Measurements from ENCODE around the gene CDH4.

CDH4 gene

DNA sequence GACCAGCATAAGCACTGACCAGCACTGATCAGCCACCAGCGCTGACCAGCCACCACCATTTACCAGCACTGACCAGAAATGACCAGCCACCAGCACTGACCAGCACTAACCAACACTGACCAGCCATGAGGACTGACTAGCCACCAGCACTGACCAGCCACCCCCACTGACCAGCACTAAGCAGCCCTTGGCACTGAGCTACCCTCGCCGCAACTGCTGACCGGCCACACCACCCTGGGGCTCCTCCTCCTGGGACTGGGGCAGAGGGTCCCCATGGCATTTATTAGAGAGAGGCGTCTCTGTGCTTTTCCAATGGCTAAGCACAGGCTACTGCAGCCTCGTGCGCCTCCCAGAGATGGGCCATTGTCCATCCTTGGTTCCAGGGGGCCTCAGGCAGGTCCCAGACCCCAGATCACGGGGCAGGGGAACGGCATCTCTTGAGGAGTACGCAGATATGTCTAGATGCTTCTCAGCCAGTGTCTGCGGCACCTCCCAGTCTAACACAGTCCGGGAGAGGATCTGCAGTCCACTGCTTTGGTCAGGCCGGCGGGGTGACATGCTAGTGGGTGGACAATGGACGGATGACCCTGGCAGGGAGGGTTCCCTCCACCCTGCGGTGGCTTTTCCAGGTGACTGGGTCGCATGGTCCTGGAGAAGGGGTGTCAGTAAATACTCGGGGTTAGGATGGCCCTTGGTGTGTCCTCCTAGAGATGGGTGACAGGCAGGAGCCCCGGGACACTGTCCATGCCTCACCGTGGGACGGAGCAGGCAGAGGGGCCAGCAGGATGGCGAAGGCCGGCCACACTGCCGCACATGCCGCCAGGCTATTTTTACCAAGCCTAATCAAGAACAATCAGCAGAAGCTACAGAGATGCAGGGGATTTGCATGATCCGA is 645.6 kb downstream of the CDH4 start:
- no peak for DNase-seq

DNA sequence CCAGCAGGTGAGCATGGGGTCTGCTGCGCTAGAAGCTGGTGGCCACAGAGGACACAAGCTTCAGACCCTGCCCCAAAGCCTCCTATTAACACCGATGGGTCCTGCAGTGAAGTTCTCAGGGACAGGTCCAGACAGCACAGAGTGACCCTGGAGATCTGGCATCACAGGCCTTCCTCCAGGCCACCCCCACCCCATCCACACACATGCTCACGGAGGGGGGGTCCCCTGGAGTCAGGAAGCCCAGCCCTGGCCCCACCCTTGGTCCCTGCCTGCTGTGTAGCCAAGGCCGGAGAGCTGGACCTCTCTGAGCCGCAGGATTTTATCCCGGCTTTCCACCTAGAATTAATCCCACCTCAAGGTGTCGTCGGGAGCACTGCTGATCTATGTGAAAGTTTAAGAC is 646.3 kb downstream of the CDH4 start:
- DNase-seq, result no peak

DNA sequence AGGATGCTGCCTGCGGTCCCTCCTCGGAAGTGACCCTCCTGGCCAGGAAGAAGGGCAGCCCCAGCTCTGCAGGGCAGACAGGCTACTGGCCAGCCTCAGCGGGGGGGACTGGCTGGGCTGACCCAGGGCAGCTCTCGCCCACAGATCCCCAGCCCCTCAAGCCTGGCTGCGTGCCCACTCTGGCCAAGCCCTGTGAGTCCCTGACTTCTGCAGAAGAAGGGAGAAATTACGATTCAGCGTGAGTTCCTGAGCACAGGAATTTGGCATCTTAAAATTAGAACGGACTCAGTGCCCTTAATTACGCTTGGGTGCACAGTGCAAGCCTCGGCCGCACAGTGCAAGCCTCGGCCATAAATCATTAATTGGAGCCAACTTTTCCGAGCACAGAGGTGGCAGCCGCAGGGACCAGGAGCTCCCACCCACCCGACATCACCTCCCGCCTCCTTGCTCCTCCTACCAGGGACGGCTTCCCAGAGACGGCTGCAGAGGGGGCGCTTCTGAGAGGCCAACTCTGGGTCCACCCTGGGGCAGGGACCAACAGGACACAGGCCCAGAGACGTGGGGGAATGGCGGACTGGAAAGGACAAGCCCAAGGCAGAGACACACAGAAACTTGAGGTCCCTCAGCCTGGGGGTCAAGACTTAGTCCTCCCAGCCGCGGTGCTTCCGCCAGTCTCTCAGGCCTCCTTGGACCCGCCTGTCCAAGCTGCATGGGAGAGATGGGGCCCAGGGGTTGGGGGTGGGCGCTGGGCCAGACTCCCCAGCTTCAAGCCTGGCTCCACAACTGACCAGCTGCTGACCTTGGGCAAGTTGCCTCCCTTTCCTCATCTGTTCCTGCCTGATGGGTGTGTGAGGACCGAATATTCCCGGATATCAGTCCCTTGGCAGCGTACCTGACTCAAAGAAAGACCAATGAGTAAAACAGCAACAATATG is 648.2 kb downstream of the CDH4 start:
- no peak for DNase-seq

DNA sequence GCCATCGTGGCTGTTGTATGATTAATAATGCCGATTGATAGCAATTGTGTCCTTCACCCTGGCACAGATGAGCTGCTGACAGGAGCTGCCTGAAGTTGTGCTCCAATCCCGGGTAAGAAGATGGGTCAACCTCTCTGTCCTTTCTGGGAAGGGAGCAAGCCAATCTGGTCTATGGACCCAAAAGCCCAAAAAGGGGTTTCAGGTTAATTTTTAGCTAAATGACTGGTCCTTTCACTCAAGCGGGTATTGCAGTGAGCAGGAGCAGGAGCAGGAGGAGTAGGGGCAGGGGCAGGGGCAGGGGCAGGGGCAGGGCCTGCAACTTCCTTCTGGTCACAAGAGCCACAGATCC is 648.9 kb downstream of the CDH4 start:
- DNase-seq, result no peak

DNA sequence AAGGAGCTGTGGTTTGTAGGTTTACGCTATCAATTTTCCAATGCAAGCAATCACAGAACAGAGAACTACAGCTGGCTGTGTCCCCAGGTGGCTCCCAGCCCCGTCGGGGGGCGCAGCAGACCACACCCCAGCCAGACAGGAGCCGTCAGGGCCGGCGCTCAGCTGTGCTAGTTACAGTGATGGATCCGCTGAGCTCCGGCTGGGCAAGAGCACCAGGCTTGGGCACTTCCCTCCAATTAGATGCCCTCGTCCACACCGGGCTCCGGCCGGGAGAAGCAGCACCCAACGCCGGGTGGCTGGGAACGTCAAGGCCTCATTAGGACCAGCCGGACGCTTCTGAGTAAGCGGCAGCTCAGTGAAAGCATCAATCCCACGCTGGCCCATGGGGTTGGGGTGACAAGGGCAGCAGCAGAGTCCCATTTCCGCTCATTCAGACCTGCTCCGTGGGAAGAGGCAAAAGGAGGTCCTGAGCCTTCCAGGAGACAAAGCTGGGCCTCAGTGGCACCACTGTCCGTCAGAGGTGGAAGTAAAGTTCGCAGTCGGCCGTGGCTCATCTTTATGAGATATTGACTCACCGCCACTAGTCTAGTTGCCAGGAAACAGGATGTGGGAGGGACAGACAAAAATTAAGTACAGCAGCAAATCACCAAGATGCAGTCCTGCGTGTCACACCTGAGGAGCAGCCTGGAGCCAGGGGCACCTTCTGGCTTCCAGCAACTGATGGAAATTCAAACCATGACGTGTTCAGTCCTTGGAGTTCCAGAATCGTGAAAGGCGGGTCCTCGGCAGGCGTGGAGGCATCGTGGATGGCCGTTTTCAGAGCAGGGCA is 649.5 kb downstream of the CDH4 start:
- no peak for DNase-seq

DNA sequence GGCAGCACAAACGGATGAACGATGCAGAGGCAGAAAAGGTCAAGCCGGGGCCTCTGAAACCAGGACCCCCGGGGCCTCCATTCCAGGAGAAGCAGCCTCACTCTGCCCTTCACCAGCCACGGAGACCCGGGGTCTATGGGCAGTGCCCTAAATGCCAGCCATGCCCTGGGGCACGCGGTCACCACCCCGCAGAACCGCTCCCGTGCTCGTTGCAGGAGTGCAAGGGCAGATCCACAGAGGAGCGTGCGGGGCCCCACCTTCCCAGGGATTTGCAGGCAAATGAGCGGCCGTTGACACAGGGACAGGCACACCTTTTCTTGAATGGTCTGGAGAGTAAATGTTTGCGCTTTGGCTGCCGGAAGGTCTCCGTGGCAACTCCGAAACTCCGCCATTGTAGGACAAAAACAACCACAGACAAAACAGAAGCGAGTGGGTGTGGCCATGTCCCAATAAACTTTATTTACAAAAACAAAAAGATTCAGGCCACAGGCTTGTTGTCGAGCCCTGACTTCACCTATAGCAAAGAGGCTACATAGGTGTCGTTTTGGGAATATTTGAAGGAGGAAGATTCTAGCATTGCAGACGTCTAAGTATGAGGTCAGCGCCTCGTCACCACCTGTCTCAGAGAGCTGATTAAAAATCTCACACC is 650.3 kb downstream of the CDH4 start:
- DNase-seq, result no peak

DNA sequence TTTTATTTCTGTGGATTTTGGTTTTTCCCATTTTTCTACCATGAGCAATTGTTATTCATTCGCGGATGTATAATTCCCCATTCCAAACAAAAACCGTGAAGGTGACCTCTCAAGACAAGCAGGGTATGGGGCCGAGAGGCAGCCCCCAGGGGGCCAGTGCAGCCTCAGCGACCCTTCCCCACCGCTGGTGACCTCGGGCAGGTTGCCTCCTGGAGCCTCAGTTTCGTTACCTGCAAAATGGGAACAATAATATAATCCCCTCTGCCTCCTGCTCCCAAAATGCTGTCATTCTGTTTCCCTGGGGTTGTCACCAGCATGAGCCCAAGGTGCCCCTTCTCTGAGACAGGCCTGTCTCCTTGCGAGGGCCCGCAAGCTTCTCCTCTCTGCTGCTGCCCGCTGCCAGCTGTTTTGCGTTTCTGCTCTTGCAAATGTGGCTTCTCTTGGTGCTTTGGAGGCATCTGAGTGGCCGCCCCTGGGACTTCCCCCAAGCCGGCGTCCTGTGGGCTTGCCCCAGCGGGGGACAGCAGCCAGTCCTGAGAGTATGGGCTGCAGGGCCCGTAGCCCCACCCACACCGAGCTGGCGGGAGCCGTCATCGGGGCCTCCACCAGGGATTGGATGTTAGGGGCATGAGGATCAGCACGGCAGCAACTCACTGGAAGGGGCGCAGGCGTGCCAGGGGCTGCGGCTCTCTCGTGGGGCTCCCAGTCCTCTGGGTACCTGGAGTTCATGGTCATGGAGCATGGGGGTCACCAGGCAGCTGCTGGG is 651.7 kb downstream of the CDH4 start:
- no peak for DNase-seq

DNA sequence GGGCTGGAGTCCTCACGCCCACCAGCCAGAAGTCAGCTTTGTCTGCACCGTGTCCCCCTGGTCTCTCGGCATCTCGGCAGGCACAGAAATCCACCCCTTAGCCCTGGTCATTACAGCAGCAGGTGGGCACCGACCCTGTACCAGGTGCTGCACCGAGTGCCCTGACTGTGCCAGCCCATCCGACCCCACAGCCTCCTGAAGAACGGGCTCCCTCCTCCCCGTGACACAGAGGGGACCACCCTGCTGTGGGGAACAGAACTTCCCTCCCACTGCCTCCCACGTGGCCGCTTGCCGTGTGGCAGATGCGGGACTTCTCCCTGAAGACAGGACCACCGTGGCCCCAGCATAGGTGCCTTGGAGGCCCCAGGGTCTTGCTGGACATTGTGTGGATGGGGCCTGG is 652.4 kb downstream of the CDH4 start:
- DNase-seq, result no peak

DNA sequence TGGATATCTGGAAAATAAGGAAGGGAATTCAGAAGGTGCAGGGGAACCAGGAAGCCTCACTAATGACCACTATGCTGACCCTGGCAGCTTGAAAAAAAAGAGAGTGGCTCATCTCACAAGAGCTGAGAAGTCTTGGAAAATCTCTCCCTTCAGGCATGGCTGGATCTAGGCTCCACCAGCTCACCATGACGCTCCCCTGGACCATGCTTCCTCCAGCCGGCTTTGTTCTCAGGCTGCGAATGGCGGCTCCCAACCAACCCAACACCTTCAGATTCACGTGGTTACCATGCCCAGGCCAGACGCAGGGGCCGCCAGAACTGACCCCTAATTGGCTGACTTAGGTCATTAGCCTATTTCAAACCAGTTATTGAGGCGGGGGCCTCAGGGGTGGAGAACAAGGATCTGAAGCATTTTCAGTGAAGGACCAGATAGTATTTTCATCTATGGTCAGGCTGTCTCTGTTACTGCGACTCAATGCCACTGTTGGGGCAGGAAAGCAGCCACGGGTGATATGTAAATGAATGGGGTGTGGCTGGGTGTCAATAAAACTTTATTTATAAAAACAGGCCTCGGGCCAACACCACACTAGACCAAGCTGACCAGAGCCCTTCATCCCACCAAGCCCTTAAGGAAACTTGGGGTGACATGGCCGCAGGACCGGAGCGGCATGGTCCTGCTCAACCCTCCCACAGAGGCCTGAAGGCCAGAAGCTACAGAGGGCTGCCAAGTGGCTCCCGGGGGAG is 653.9 kb downstream of the CDH4 start:
- DNase-seq, result no peak

DNA sequence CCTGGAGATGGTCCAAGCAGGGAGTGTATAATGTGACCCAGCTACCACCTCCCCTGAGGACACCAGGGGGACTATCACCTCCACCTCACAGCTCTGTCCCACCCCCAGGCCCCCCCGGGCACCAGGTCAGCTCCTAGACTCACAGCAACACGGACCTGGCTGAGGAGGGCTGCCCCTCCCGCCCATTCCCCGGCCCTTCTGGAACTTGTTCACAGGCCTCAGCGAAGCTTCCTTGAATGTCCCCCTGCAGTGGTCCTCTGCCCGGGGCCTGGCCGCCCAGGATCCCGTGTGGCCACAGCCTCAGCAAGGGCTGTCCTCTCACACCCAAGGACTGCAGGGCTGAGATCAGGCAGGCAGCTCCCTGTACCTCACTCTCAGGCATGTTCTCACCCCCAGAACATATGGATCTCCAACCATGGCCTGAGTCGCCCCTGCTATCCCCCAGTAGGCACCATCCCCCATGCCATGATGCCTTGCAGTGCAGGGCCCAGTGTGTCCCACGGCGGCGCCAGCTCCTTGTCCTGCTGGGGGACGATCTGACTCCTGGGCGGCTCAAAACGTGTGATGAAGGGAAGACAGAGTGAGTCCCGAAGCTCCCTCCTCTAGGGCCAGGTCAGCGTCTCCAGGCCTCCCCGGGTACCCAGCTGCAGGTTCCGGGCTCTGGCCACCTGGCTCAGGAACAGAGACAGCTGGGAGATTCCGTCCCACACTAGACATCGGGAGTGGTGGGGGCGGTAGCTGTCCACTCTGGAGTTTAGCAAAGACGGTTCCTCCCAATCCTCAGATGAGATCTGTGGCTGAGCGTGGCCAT is 655.2 kb downstream of the CDH4 start:
- no peak for DNase-seq

DNA sequence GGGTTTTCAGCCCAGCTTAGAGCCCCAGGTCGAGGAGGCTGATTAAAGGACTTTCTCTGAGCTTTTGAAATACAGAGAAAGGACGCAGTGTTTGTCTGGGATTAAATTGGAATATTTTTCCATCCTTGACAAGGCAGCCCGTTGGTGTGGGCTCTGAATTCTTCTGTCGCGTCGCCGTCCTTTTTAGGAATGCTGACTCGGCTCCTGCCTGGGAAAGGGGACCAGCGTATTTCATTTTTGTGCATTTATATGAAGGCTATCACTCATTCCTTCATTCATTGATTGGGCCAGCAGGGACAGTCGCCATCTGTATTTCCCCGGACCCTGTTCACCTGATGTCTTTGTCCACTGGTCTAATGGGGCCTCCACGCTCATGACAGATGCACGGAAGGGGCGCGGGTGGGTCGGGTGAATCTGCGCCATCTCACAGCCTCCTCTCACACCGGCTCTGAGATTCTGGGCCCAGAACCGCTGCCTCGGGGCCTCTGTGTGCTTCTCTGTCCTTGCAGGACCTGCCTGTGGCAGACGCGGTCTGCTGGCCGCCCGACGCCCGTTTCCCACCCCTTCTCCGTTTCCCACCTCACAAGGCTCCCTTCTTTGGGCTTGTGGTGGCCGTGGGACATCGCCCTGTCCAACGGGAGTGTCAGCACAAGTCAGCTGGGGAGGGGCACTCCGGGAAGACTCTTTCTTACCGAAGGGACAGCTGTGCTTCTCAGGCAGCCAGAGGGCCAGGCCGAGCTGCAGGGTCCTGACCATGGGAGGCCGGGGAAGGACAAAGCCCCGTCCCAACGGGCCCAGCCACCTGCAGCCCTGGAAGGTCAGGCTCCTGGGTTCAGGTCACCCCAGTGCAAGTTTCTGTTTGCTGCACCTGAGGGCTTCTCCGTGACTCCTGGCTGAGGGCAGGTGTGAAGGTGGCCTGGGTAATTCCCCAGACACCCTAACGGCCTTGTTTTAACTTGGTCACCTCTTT is 656.3 kb downstream of the CDH4 start:
- no peak for DNase-seq

DNA sequence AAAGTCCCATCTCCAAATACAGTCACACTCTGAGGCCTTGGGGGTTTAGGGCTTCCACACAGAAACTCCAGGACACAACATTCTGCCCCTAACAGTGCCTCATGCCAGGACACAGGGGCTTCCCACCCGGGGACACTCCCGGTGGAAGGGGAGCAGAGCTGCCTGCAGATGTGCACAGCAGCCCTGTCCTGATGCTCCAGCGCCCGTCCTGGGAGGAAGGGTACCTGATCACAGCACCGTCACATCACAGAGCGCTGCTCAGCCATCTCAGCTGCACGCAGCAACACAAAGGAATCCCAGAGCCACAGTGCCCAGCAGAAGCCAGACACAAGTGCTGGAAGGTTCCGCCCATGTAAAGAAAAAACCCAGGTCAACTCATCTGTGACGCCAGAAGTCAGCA is 657.0 kb downstream of the CDH4 start:
- DNase-seq, result no peak

DNA sequence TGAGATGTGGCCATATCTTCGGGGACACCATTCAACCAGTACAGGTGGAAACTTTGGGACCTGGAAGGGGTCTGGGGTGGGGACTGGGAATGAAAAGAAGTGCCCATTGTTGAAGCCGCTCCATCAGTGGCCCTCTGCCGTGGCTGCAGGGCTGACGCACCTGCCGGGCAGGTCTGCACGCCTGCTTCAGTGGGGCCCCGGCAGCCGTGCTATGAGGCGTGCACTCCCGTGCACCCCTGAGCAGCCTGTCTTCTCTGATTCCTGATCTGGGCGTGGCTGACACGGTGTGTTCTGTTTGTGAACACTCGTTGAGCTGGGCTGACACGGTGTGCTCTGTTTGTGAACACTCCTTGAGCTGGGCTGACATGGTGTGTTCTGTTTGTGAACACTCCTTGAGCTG is 657.8 kb downstream of the CDH4 start:
- no peak for DNase-seq

DNA sequence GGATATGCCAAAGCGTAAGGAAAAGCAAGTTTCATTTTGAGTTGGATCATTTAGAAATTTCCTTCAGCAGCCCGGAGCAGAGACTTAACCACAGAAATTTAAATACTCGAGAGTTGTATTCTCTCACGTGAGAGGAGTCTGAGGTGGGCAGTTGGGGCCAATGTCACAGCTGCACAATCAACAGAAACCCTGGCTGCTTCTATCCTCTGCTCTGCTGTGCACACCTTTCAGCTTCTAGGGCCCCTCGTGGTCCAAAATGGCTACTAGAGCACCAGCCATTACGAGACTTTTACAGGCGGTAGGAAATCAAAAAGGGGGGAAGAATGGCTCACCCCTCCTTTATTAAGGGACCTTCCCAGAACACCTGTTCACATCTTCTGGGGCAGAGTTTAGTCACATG is 659.8 kb downstream of the CDH4 start:
- DNase-seq, result no peak

DNA sequence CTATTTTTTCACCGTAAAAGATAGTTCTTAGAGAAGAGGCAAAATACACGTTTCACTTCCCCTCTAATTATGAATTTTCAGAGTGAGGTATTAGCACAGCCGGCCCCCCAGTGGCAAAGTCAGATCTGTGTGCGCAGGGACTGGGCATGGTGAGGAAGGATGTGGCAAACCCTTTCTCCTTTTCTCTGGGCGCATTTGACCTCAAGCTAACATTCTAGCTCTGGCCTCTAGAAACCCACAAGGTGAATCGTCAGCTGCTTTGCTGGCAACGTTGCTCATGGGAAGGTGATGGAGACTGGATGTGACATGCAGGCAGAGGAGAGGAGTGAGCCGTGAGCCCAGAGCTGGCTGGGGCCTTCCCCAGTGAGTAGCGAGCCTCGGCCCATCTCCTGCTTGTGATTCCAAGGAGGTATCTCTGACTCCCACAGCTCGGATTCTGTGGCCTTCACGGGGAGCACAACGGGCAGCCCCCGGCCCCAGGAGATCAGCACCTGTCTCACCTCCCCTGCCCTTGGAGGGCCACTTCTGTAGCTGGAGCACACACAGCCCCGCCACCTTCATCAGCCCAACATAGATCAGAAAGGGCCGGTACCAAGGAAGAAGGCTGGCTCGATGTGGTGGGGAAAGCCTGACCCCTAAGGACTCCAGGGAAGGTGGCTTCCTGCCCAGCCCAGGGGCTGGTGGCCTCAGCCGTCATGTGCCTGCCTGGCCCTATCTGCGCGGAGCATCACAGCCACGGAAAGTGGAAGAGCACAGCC is 660.8 kb downstream of the CDH4 start:
- DNase-seq, result no peak

DNA sequence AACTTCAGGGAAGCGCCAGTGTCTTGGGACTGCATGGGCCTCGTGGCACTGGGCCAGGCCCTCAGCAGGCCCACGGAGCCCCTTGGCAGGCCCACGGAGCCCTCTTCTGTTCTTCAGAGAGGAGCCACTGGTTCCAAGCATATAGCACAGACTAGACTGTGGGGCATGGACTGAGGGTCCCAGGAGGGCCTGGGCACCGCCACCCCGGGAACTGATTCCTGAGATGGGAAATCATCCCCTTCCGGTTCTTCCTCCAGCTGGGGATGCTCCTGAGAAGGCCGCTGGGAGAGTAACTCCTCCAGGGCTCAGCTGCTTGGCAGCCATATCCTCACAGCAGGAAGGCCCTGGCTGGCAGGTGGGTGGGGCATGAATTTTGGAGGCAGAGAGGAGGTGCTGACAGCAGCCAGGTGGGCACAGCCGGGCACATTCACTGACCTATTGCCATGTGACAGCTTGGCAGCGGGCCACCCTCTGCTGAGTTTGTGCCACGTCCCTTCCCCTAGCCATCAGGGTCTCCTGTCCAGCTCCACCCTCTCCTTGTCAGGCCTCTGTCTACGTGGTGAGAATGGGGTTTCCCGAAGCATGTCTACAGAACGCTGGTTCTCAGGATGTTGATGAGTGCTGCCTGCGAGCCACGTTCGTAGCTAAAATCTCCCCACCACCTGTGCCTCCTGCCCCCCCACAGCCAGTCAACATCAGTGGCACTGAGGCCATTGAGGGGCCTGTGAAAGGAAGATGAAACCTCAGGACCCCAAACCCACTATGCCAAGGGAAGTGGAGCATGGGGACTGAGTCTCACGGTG is 661.6 kb downstream of the CDH4 start:
- no peak for DNase-seq

DNA sequence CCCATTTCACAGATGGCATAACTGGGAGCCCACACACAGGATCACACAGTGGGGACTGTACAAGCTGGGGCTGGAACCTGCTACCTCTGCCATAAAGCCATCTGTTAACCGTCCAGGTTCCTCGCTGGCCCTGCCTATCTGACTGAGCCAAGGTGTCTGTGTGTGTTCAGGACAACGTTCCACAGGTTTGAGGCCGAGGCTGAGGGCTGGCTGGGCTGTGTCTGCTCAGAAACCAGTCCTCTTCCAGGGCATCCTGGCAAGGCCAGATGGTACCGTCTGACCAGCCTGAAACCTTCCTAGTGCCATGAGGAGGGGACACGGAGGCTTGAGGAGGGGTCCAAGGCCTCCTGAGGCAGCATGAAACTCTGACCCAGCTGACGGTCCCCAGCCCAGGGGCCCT is 663.0 kb downstream of the CDH4 start:
- DNase-seq, result no peak
